Breast epithelium (tissue), 4 donors: ENCODE measurements around the gene PTTG1IP. TPM values are rescaled to one million over a fixed set of nuclear protein-coding genes. Genes with fewer than 3 reads are reported as not detected.

Source experiments
- DNase-seq, 2 donors: peaks; one replicate each; pipeline ENCODE4 v3.0.0-alpha.2; 2019; ENCODE audit warnings: low spot score in 2 of 2
- H3K27ac ChIP-seq, 2 donors: fragments of 200-600 bp; sonication (generic) in 1 of 2; one replicate each; pipeline ENCODE4 v1.5.1; 2016 to 2019; ENCODE audit warnings: mild to moderate bottlenecking in 1 of 2
- H3K27me3 ChIP-seq, 2 donors: fragments of 200-600 bp; sonication (generic) in 1 of 2; one replicate each; pipeline versions ENCODE4 v1.5.1 to v1.6.0; 2017 to 2019; ENCODE audit warnings: control low read depth in 1 of 2, mild to moderate bottlenecking in 1 of 2
- H3K36me3 ChIP-seq: fragments of 200-600 bp; one replicate; pipeline ENCODE4 v1.5.1; 2019
- H3K4me1 ChIP-seq, 2 donors: fragments of 200-600 bp; sonication (generic); one replicate each; pipeline ENCODE4 v1.5.1; 2016 to 2019; ENCODE audit warnings: control low read depth in 1 of 2
- H3K4me3 ChIP-seq, 3 donors: fragments of 200-600 bp; sonication (generic); 1 replicate in 2 of 3; 2 replicates in 1 of 3; pipeline ENCODE4 v1.5.1; 2016 to 2019; ENCODE audit warnings: mild to moderate bottlenecking in 3 of 3, moderate library complexity in 2 of 3
- H3K9me3 ChIP-seq, 2 donors: fragments of 200-600 bp; sonication (generic) in 1 of 2; one replicate each; pipeline ENCODE4 v1.5.1; 2016 to 2019; ENCODE audit warnings: control low read depth in 1 of 2
- CTCF ChIP-seq, 3 donors: fragments of 450-650 bp; IDR thresholded peaks; one replicate each; pipeline ENCODE4 v1.5.1; 2016 to 2017; ENCODE audit warnings: antibody characterized with exemption in 3 of 3, mild to moderate bottlenecking in 3 of 3, moderate library complexity in 3 of 3
- POLR2A ChIP-seq: fragments of 450-650 bp; IDR thresholded peaks from one replicate; pipeline ENCODE4 v1.6.1; 2016; ENCODE audit warnings: antibody characterized with exemption, mild to moderate bottlenecking, moderate library complexity
- POLR2AphosphoS5 ChIP-seq, 3 donors: sonication (generic); formaldehyde crosslinking; IDR thresholded peaks; one replicate each; pipeline ENCODE4 v1.6.1; 2017; ENCODE audit warnings: antibody characterized with exemption in 3 of 3
- intact Hi-C: fragments of 100-400 bp; cut with DNase I; formaldehyde crosslinking; loops from one replicate; pipeline ENCODE4 v1.15.1; 2023; ENCODE audit warnings: low total_unique reads
- total RNA-seq, 3 donors: library from RNA; depleted of rRNA; stranded (reverse); fragments of >200 nt; gene quantifications; one replicate each; pipeline ENCODE4 v1.1.0, GENCODE V29; 2016

Gene PTTG1IP
- total RNA-seq, 3 donors from 2014 or later, result 187 to 351 (median 272) TPM

DNA sequence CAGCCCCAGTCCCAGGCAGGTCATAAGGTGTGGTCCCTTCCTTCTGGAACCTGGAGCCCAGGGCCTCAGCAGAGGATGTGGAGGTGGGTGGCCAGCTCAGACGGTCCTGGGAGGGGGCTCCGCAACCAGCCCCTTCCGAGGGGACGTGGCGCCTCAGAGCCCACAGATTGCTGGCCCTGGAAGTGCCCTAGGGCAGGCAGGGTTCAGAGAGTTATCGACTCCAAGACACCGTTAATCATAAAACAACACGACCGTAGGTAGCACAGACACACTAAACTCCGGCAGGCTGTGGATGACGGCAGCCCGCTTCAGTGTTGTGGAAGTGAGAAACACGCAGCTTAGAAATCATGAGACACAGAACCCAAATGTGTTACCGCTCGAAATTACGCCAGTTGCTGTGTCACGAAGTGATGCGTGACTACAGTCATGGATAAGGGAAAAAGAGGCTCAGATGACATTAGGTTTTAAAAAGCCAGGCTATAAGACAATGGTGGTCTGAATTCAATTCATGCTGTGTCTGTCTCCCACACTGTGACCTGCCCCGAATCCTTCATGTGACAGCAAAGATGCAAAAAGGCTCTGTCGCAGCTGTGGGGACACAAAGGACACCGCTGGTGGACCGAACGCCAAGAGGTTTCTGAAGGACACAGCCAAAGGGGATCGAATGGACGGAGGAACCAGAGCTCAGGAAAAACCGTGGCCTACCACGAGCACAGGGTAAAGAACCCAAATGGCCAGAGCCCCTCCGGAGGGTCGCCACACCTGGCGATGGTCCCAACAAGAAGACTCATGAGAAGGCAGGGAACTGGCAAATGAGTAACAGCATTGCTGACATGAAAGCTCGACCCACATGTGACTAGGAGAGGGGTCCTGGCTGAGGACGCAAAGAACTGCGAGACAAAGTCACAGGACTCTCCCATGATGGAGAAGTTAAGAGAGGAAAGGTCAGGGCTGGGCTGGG is 53.9 kb downstream of the PTTG1IP start:
- intact Hi-C loops, result no loop called here
- H3K27me3 ChIP-seq, result no peaks in the 10 kb centered on the region
- DNase-seq, result no peak
- no peak overlapping the region for H3K4me3 ChIP-seq
- peaks cover 12 to 46% of the 10 kb centered on the region in 2 donors for H3K9me3 ChIP-seq
- H3K36me3 ChIP-seq, result no peaks in the 10 kb centered on the region
- no peak overlapping the region for H3K27ac ChIP-seq
- TF ChIP-seq POLR2A, result no peak
- no peak for TF ChIP-seq POLR2AphosphoS5 (IDR thresholded peaks at IDR 0.05)
- no peak for TF ChIP-seq CTCF (IDR thresholded peaks at IDR 0.05)
- H3K4me1 ChIP-seq, result peaks cover 8 to 10% of the 10 kb centered on the region in 2 donors

- DNase-seq, result no peak
- peaks cover 8 to 10% of the 10 kb centered on the region in 2 donors for H3K4me1 ChIP-seq
- H3K27me3 ChIP-seq, result no peaks in the 10 kb centered on the region
- H3K4me3 ChIP-seq, result peak overlapping the region; percentile 77 to 97 (median 82)
- intact Hi-C loops, result no loop called here
- TF ChIP-seq POLR2AphosphoS5 (IDR thresholded peaks at IDR 0.05) (no peak), CTCF (IDR thresholded peaks at IDR 0.05) (no peak), POLR2A (no peak)
- H3K36me3 ChIP-seq, result no peaks in the 10 kb centered on the region
- peaks cover 12 to 43% of the 10 kb centered on the region in 2 donors for H3K9me3 ChIP-seq
- H3K27ac ChIP-seq, result peak overlapping the region; percentile 95 to 96
Measured at GRCh38 chr21:44818640-44819011, 54.9 kb downstream of the PTTG1IP start.

DNA sequence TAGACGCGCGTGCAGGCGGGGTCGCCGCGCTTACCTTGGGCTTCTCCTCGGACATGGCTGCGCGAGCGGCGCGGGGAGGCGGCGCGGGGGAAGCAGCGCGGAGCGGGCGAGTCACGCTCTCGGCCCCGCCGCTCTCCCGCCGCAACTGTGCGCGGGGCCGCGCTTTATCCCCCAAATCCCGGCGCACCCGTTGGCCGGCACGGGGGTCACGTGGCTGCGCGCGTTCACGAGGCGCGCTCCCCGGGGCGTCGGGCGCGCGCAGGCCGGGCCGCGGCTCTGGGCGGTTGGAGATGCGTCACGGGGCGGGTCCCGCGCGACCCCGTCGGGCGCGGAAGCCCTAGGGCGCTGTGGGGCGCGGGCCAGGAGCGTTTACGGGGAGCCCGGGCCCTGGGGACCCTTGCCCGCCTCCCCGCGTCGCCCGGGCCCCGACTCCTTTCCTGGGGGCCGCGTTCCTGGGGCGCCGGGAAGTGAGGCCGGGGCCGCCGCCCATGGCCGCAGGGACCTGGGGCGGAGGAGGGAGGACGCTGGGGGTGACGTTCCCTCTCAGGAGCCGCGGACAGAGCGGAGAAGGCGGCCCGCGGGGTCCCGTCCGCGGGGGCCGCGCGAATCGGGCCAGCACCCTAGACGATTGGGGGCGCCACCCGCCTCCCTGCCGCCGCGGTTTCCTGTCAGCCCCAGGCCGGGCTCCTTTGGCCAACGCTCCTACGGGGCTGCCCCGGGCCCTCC is 55.4 kb downstream of the PTTG1IP start, which contains the start of gene SUMO3:
Gene SUMO3 (minus strand): TSS at position 149 of the 726 bp plus-strand sequence. CDS start 94 bp downstream, at position 55.
- H3K4me3 ChIP-seq, result peak within 1 kb of the TSS; percentile 77 to 97 (median 82)
- intact Hi-C loops, result no loop called here
- peak; percentile 45 for TF ChIP-seq POLR2A
- TF ChIP-seq CTCF (IDR thresholded peaks at IDR 0.05), result no peak
- TF ChIP-seq POLR2AphosphoS5 (IDR thresholded peaks at IDR 0.05), result peak; percentile 26 to 70 (median 69)
- no peaks in the 10 kb centered on the region for H3K27me3 ChIP-seq
- peak within 1 kb of the TSS; percentile 95 to 96 for H3K27ac ChIP-seq
- peak; percentile 76 to 82 for DNase-seq
- H3K9me3 ChIP-seq, result peaks cover 9 to 37% of the 10 kb centered on the region in 2 donors
- no peaks in the 10 kb centered on the region for H3K36me3 ChIP-seq
- H3K4me1 ChIP-seq, result peaks cover 8 to 10% of the 10 kb centered on the region in 2 donors

GRCh38 chr21:44817506-44817880 is 56.0 kb downstream of the PTTG1IP start:
- H3K27me3 ChIP-seq, result no peaks in the 10 kb centered on the region
- intact Hi-C loops, result no loop called here
- peaks cover 5 to 32% of the 10 kb centered on the region in 2 donors for H3K9me3 ChIP-seq
- H3K27ac ChIP-seq, result peak overlapping the region; percentile 95 to 96
- DNase-seq, result peak; percentile 84 to 96
- no peak for TF ChIP-seq POLR2A
- TF ChIP-seq POLR2AphosphoS5 (IDR thresholded peaks at IDR 0.05), result no peak
- no peak for TF ChIP-seq CTCF (IDR thresholded peaks at IDR 0.05)
- peaks cover 8 to 10% of the 10 kb centered on the region in 2 donors for H3K4me1 ChIP-seq
- H3K4me3 ChIP-seq, result peak overlapping the region; percentile 77 to 97 (median 82)
- no peaks in the 10 kb centered on the region for H3K36me3 ChIP-seq
